ENCODE results near the gene RTN4RL2.

DNA sequence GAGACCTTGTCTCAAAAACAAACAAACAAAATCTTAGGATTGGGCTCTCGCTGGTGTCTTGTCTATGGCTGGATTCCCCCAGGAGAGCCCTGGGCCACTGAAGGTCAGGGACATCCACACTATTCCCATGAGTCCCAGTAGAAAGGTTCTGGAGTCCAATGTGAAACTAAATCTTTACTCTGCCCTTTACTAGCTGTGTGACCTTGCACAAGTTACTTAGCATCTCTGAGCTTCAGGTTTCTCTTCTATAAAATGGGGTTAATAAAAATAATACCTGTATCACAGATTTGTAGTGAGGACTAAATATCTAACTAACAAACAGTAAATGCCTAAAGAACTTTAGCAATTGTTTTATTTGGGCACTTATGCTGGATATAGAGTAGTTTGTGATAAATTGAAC lies 46.2 kb downstream of the RTN4RL2 start:
- TF ChIP-seq CTCF (IDR thresholded peaks at IDR 0.05) (no peak), POLR2A (IDR thresholded peaks at IDR 0.05) (no peak)

All from ovary (tissue), 3 donors.